HG03439 (cell line): ENCODE results near the gene SLC38A2.
"Not testable (repeated sequence)": the region's sequence is repeated elsewhere in the genome, so short reads cannot be mapped to it uniquely, and the experiment has no call there.

Experiments
- ATAC-seq: cut with Tn5 transposase; IDR thresholded peaks from one replicate; pipeline ENCODE4 v1.9.1; 2021; ENCODE audit warnings: mild to moderate bottlenecking, moderate library complexity; ENCODE audit not compliant: unreplicated experiment

The SLC38A2 gene

GRCh38 chr12:46332260-46332659 lies 40.3 kb downstream of the SLC38A2 start:
- no peak for ATAC-seq

DNA sequence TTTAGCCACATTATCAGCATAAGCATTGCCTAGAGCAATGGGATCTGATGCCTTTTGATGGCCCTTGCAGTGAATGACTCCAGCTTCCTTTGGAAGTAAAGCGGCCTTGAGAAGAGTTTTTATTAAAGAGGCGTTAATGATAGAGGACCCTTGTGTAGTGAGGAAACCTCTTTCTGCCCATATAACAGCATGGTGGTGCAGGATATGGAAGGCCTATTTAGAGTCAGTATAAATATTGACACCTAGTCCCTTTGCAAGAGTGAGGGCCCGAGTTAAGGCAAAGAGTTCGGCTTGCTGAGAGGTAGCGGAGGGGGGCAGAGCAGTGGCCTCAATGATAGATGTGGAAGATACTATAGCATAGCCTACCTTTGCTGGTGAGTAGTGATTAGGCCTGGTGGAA lies 47.5 kb downstream of the SLC38A2 start:
- not testable (repeated sequence) for ATAC-seq

GRCh38 chr12:46320731-46321130 lies 51.8 kb downstream of the SLC38A2 start:
- ATAC-seq: no peak

DNA sequence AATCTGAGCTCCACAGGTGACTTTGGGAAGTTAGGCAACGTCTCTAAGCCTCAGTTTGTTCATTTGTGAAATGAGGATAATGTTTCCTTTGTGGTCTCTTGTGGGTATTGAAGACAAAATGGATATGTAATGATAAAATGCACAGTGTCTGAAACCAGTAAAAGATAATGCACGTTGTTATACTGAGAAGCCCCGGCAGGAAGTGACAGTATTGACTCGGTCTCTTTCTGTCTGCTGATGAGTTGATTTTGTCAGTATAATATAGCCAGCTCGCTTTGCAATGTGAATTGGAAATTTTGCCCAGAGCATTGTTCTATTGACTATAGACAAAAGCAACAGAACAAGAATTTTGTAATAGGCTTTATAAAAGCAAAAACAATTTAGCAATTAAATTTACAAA lies 54.5 kb downstream of the SLC38A2 start:
- ATAC-seq: no peak
